Liver (tissue), 9 donors: ENCODE measurements around the gene RTL1. TPM values are rescaled to one million over a fixed set of nuclear protein-coding genes. Genes with fewer than 3 reads are reported as not detected.

Source experiments
- DNase-seq: peaks from one replicate; pipeline ENCODE4 v3.0.0-alpha.2; 2017; ENCODE audit warnings: low spot score
- H3K27ac ChIP-seq, 2 donors: one replicate each; pipeline ENCODE4 v1.7.0; 2013; ENCODE audit warnings: inconsistent platforms in 2 of 2, low read length in 2 of 2, control low read depth in 1 of 2, low read depth in 1 of 2, mild to moderate bottlenecking in 1 of 2
- H3K27me3 ChIP-seq, 4 donors: one replicate each; pipeline versions ENCODE4 v1.6.1 to v1.7.0; 2013; ENCODE audit warnings: low read length in 3 of 4, inconsistent platforms in 1 of 4, mild to moderate bottlenecking in 1 of 4, moderate library complexity in 1 of 4; ENCODE audit not compliant: control insufficient read depth in 4 of 4, insufficient read depth in 4 of 4
- H3K36me3 ChIP-seq, 4 donors: one replicate each; pipeline versions ENCODE4 v1.6.1 to v1.7.0; 2013; ENCODE audit warnings: low read length in 3 of 4, mild to moderate bottlenecking in 3 of 4, low read depth in 1 of 4, moderate library complexity in 1 of 4; ENCODE audit not compliant: control insufficient read depth in 4 of 4, insufficient read depth in 3 of 4
- H3K4me1 ChIP-seq, 4 donors: one replicate each; pipeline versions ENCODE4 v1.6.1 to v1.7.0; 2013; ENCODE audit warnings: low read length in 3 of 4, mild to moderate bottlenecking in 3 of 4, moderate library complexity in 1 of 4; ENCODE audit not compliant: control insufficient read depth in 4 of 4, insufficient read depth in 4 of 4
- H3K4me3 ChIP-seq, 3 donors: one replicate each; pipeline versions ENCODE4 v1.6.1 to v1.7.0; 2013; ENCODE audit warnings: low read length in 3 of 3, control low read depth in 1 of 3, low read depth in 1 of 3, mild to moderate bottlenecking in 1 of 3
- H3K9ac ChIP-seq, 2 donors: one replicate each; pipeline ENCODE4 v1.7.0; 2013; ENCODE audit warnings: low read length in 2 of 2, mild to moderate bottlenecking in 2 of 2, moderate library complexity in 2 of 2, control low read depth in 1 of 2, low read depth in 1 of 2
- H3K9me3 ChIP-seq, 4 donors: one replicate each; pipeline versions ENCODE4 v1.6.1 to v1.7.0; 2013; ENCODE audit warnings: low read length in 3 of 4; ENCODE audit not compliant: control insufficient read depth in 4 of 4
- CTCF ChIP-seq: fragments of 150-350 bp; IDR thresholded peaks from 2 replicates; pipeline ENCODE4 v1.5.1; 2017; ENCODE audit warnings: improper control_type of control experiment, low read depth, low read length; ENCODE audit not compliant: missing input control
- EGR1 ChIP-seq, 2 donors: IDR thresholded peaks; 2 replicates each; pipeline ENCODE4 v1.6.1; 2016 to 2018; ENCODE audit warnings: antibody characterized with exemption in 2 of 2, low read depth in 2 of 2
- FOXA1 ChIP-seq: IDR thresholded peaks from 2 replicates; pipeline ENCODE4 v1.6.1; 2016; ENCODE audit warnings: antibody characterized with exemption
- GABPA ChIP-seq, 2 donors: IDR thresholded peaks in 1 of 2; conservative IDR thresholded peaks in 1 of 2; 2 replicates each; pipeline ENCODE4 v1.6.1; 2016; ENCODE audit warnings: antibody characterized with exemption in 2 of 2, mild to moderate bottlenecking in 1 of 2, moderate library complexity in 1 of 2
- NR2F2 ChIP-seq: IDR thresholded peaks from 2 replicates; pipeline ENCODE4 v1.6.1; 2016; ENCODE audit warnings: antibody characterized with exemption
- RAD21 ChIP-seq, 2 donors: IDR thresholded peaks; 2 replicates each; pipeline ENCODE4 v1.6.1; 2016; ENCODE audit warnings: antibody characterized with exemption in 2 of 2, mild to moderate bottlenecking in 2 of 2
- SP1 ChIP-seq: IDR thresholded peaks from 2 replicates; pipeline ENCODE4 v1.6.1; 2018; ENCODE audit warnings: antibody characterized with exemption, mild to moderate bottlenecking
- TAF1 ChIP-seq: conservative IDR thresholded peaks from 2 replicates; pipeline ENCODE4 v1.6.1; 2016; ENCODE audit warnings: antibody characterized with exemption, mild to moderate bottlenecking
- YY1 ChIP-seq: IDR thresholded peaks from 2 replicates; pipeline ENCODE4 v1.6.1; 2016; ENCODE audit warnings: antibody characterized with exemption, mild to moderate bottlenecking
- WGBS: extraction: QIAGEN DNeasy Blood & Tissue Kit; methylation state at CpG from one replicate; pipeline ENCODE4 v1.1.7; 2013; 5-methylcytosine and 5-hydroxymethylcytosine counted together
- polyA plus RNA-seq, 2 donors: library from polyadenylated mRNA; stranded (reverse) in 1 of 2; unstranded in 1 of 2; fragments of 200-250 nt in 1 of 2; fragments of >200 nt in 1 of 2; fragmentation: Nextera tagmentation in 1 of 2; extraction: Ambion mirVana in 1 of 2; gene quantifications; one replicate each; pipeline versions ENCODE4 v1.2.1 to v1.2.3, GENCODE V29; 2013 to 2015
- total RNA-seq, 2 donors: library from RNA; depleted of rRNA; stranded (reverse); fragments of >200 nt; gene quantifications; one replicate each; pipeline ENCODE4 v1.2.3, GENCODE V29; 2014
- TF ChIP-seq, protein P1 (sequence below): IDR thresholded peaks from 2 replicates; pipeline ENCODE4 v1.6.1; 2016; ENCODE audit warnings: antibody characterized with exemption
- TF ChIP-seq, protein P2 (sequence below): IDR thresholded peaks from 2 replicates; pipeline ENCODE4 v1.6.1; 2016; ENCODE audit warnings: antibody characterized with exemption
- TF ChIP-seq, protein P3 (sequence below): IDR thresholded peaks from 2 replicates; pipeline ENCODE4 v1.6.1; 2016; ENCODE audit warnings: antibody characterized with exemption
- donor health status: healthy.
- donor health status: healthy.
- donor health status: healthy.
- donor health status: healthy.
- donor health status: healthy.

RTL1 gene
- total and polyA plus RNA-seq, 4 donors, result 0.04 to 0.05 TPM; not detected in 2

- TF ChIP-seq CTCF (no peak), EGR1 (IDR thresholded peaks at IDR 0.05; ENCODE audit: low read depth in 2 of 2) (no peak)
- TF ChIP-seq, protein P1, sequence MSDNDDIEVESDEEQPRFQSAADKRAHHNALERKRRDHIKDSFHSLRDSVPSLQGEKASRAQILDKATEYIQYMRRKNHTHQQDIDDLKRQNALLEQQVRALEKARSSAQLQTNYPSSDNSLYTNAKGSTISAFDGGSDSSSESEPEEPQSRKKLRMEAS, result no peak
Observed at GRCh38 chr14:100885196-100885595, 18.3 kb downstream of the RTL1 start (continued).

- no peak overlapping the region for H3K4me3 ChIP-seq
- H3K27ac ChIP-seq, result no peak overlapping the region
- H3K9ac ChIP-seq, result no peak overlapping the region
- no peaks in the 10 kb centered on the region for H3K4me1 ChIP-seq
- 90% methylated on average over 13 of the region's 13 CpGs for WGBS
- TF ChIP-seq NR2F2 (no peak), SP1 (no peak)
- TF ChIP-seq, protein P2, sequence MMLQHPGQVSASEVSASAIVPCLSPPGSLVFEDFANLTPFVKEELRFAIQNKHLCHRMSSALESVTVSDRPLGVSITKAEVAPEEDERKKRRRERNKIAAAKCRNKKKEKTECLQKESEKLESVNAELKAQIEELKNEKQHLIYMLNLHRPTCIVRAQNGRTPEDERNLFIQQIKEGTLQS, result no peak
- DNase-seq, result no peak
- no peaks in the 10 kb centered on the region for H3K36me3 ChIP-seq
- no peaks in the 10 kb centered on the region for H3K27me3 ChIP-seq
- peaks cover 0 to 5% (median 3%) of the 10 kb centered on the region in 4 donors for H3K9me3 ChIP-seq
Observed at GRCh38 chr14:100884456-100884855, 19.1 kb downstream of the RTL1 start.

DNA sequence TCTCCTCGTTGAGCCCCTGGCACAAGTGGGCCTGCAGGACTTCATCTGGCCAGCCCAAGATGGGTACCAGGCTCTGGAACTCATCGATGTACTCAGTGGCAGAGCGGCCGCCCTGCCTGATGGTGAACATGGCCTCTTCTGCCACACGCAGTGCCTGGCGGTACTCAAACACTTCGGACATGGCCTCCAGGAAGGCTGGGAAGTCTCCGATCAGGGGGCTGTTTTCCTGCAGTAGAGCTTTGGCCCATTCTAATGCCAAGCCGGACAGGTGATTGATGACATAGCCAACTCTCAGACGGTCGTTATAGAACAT lies 19.8 kb downstream of the RTL1 start:
- DNase-seq, result no peak
- Histone ChIP-seq H3K27me3 (no peaks in the 10 kb centered on the region), H3K9ac (no peak overlapping the region), H3K27ac (no peak overlapping the region), H3K4me3 (no peak overlapping the region), H3K9me3 (peaks cover 0 to 5% (median 3%) of the 10 kb centered on the region in 4 donors), H3K4me1 (no peaks in the 10 kb centered on the region), H3K36me3 (no peaks in the 10 kb centered on the region)
- 89% methylated on average over 11 of the region's 11 CpGs for WGBS
- TF ChIP-seq, protein P2, result no peak
- no peak for TF ChIP-seq GABPA (IDR thresholded peaks at IDR 0.05 in 1 of 2, conservative IDR thresholded peaks at IDR 0.05 in 1 of 2)
- no peak for TF ChIP-seq NR2F2
- TF ChIP-seq FOXA1, result no peak
- no peak for TF ChIP-seq YY1
- TF ChIP-seq, protein P3, sequence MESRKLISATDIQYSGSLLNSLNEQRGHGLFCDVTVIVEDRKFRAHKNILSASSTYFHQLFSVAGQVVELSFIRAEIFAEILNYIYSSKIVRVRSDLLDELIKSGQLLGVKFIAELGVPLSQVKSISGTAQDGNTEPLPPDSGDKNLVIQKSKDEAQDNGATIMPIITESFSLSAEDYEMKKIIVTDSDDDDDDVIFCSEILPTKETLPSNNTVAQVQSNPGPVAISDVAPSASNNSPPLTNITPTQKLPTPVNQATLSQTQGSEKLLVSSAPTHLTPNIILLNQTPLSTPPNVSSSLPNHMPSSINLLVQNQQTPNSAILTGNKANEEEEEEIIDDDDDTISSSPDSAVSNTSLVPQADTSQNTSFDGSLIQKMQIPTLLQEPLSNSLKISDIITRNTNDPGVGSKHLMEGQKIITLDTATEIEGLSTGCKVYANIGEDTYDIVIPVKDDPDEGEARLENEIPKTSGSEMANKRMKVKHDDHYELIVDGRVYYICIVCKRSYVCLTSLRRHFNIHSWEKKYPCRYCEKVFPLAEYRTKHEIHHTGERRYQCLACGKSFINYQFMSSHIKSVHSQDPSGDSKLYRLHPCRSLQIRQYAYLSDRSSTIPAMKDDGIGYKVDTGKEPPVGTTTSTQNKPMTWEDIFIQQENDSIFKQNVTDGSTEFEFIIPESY, result no peak
- TF ChIP-seq EGR1 (IDR thresholded peaks at IDR 0.05; ENCODE audit: low read depth in 2 of 2), result no peak
- no peak for TF ChIP-seq RAD21 (IDR thresholded peaks at IDR 0.05)
- no peak for TF ChIP-seq TAF1
